ENCODE data around the gene CDKN2C.

- TF ChIP-seq CTCF (IDR thresholded peaks at IDR 0.05): no peak
- no peak for TF ChIP-seq POLR2A (IDR thresholded peaks at IDR 0.05)
Measured at GRCh38 chr1:50949286-50949982, 20.6 kb upstream of the CDKN2C start.

Measured in heart left ventricle (tissue), 13 donors.